ENCODE data around the gene SORCS2.

The SORCS2 gene

GRCh38 chr4:7511525-7511924, 319.2 kb downstream of the SORCS2 start:
- H3K9me3 ChIP-seq (ENCODE audit: low read length) = no peaks in the 10 kb centered on the region
- no peak overlapping the region for H2AFZ ChIP-seq (ENCODE audit: low read depth, low read length)
- no peak overlapping the region for H3K4me3 ChIP-seq (ENCODE audit: low read length)
- H3K36me3 ChIP-seq (ENCODE audit: insufficient read depth, low read length) = no peaks in the 10 kb centered on the region
- H3K27me3 ChIP-seq (ENCODE audit: insufficient read depth, low read length) = peaks cover 3% of the 10 kb centered on the region
- H3K4me1 ChIP-seq (ENCODE audit: insufficient read depth, low read length) = no peaks in the 10 kb centered on the region

GRCh38 chr4:7512428-7512827, 320.1 kb downstream of the SORCS2 start:
- Histone ChIP-seq H3K27me3 (ENCODE audit: insufficient read depth, low read length) (peaks cover 3% of the 10 kb centered on the region), H2AFZ (ENCODE audit: low read depth, low read length) (no peak overlapping the region), H3K36me3 (ENCODE audit: insufficient read depth, low read length) (no peaks in the 10 kb centered on the region), H3K9me3 (ENCODE audit: low read length) (no peaks in the 10 kb centered on the region), H3K4me1 (ENCODE audit: insufficient read depth, low read length) (no peaks in the 10 kb centered on the region), H3K4me3 (ENCODE audit: low read length) (no peak overlapping the region)

- Histone ChIP-seq H3K4me3 (ENCODE audit: low read length) (no peak overlapping the region), H3K27me3 (ENCODE audit: insufficient read depth, low read length) (peaks cover 3% of the 10 kb centered on the region), H3K4me1 (ENCODE audit: insufficient read depth, low read length) (no peaks in the 10 kb centered on the region), H3K36me3 (ENCODE audit: insufficient read depth, low read length) (no peaks in the 10 kb centered on the region), H3K9me3 (ENCODE audit: low read length) (no peaks in the 10 kb centered on the region), H2AFZ (ENCODE audit: low read depth, low read length) (no peak overlapping the region)
These were observed 320.6 kb downstream of the SORCS2 start for GRCh38 chr4:7512946-7513345.

GRCh38 chr4:7513671-7514070, 321.3 kb downstream of the SORCS2 start:
- H3K27me3 ChIP-seq (ENCODE audit: insufficient read depth, low read length) = peaks cover 3% of the 10 kb centered on the region
- no peak overlapping the region for H2AFZ ChIP-seq (ENCODE audit: low read depth, low read length)
- H3K4me3 ChIP-seq (ENCODE audit: low read length) = no peak overlapping the region
- H3K36me3 ChIP-seq (ENCODE audit: insufficient read depth, low read length) = no peaks in the 10 kb centered on the region
- no peaks in the 10 kb centered on the region for H3K9me3 ChIP-seq (ENCODE audit: low read length)
- no peaks in the 10 kb centered on the region for H3K4me1 ChIP-seq (ENCODE audit: insufficient read depth, low read length)

GRCh38 chr4:7514281-7514680, 321.9 kb downstream of the SORCS2 start:
- Histone ChIP-seq H3K9me3 (ENCODE audit: low read length) (no peaks in the 10 kb centered on the region), H3K36me3 (ENCODE audit: insufficient read depth, low read length) (no peaks in the 10 kb centered on the region), H3K27me3 (ENCODE audit: insufficient read depth, low read length) (peaks cover 3% of the 10 kb centered on the region), H3K4me1 (ENCODE audit: insufficient read depth, low read length) (no peaks in the 10 kb centered on the region), H3K4me3 (ENCODE audit: low read length) (no peak overlapping the region), H2AFZ (ENCODE audit: low read depth, low read length) (no peak overlapping the region)

GRCh38 chr4:7514789-7515188, 322.5 kb downstream of the SORCS2 start:
- Histone ChIP-seq H3K9me3 (ENCODE audit: low read length) (no peaks in the 10 kb centered on the region), H3K36me3 (ENCODE audit: insufficient read depth, low read length) (no peaks in the 10 kb centered on the region), H3K4me3 (ENCODE audit: low read length) (no peak overlapping the region), H3K27me3 (ENCODE audit: insufficient read depth, low read length) (peaks cover 3% of the 10 kb centered on the region), H2AFZ (ENCODE audit: low read depth, low read length) (no peak overlapping the region), H3K4me1 (ENCODE audit: insufficient read depth, low read length) (no peaks in the 10 kb centered on the region)

GRCh38 chr4:7515390-7515902, 323.1 kb downstream of the SORCS2 start:
- Histone ChIP-seq H3K9me3 (ENCODE audit: low read length) (no peaks in the 10 kb centered on the region), H3K4me3 (ENCODE audit: low read length) (no peak overlapping the region)

GRCh38 chr4:7516096-7516772, 323.9 kb downstream of the SORCS2 start:
- Histone ChIP-seq H3K36me3 (ENCODE audit: insufficient read depth, low read length) (no peaks in the 10 kb centered on the region), H3K27me3 (ENCODE audit: insufficient read depth, low read length) (peaks cover 3% of the 10 kb centered on the region), H2AFZ (ENCODE audit: low read depth, low read length) (no peak overlapping the region), H3K4me3 (ENCODE audit: low read length) (no peak overlapping the region), H3K9me3 (ENCODE audit: low read length) (no peaks in the 10 kb centered on the region), H3K4me1 (ENCODE audit: insufficient read depth, low read length) (no peaks in the 10 kb centered on the region)

More at GRCh38 chr4:7515390-7515902, 323.1 kb downstream of the SORCS2 start:
- H3K27me3 ChIP-seq (ENCODE audit: insufficient read depth, low read length) = peaks cover 3% of the 10 kb centered on the region
- no peak overlapping the region for H2AFZ ChIP-seq (ENCODE audit: low read depth, low read length)
- no peaks in the 10 kb centered on the region for H3K4me1 ChIP-seq (ENCODE audit: insufficient read depth, low read length)
- no peaks in the 10 kb centered on the region for H3K36me3 ChIP-seq (ENCODE audit: insufficient read depth, low read length)

GRCh38 chr4:7516773-7517144, 324.4 kb downstream of the SORCS2 start:
- no peaks in the 10 kb centered on the region for H3K4me1 ChIP-seq (ENCODE audit: insufficient read depth, low read length)
- H3K4me3 ChIP-seq (ENCODE audit: low read length) = no peak overlapping the region
- no peak overlapping the region for H2AFZ ChIP-seq (ENCODE audit: low read depth, low read length)
- peaks cover 4% of the 10 kb centered on the region for H3K27me3 ChIP-seq (ENCODE audit: insufficient read depth, low read length)
- no peaks in the 10 kb centered on the region for H3K36me3 ChIP-seq (ENCODE audit: insufficient read depth, low read length)
- H3K9me3 ChIP-seq (ENCODE audit: low read length) = no peaks in the 10 kb centered on the region

GRCh38 chr4:7518871-7519637, 326.7 kb downstream of the SORCS2 start:
- no peaks in the 10 kb centered on the region for H3K9me3 ChIP-seq (ENCODE audit: low read length)
- no peaks in the 10 kb centered on the region for H3K4me1 ChIP-seq (ENCODE audit: insufficient read depth, low read length)
- H3K4me3 ChIP-seq (ENCODE audit: low read length) = no peak overlapping the region
- no peaks in the 10 kb centered on the region for H3K36me3 ChIP-seq (ENCODE audit: insufficient read depth, low read length)
- H3K27me3 ChIP-seq (ENCODE audit: insufficient read depth, low read length) = peaks cover 9% of the 10 kb centered on the region
- H2AFZ ChIP-seq (ENCODE audit: low read depth, low read length) = no peak overlapping the region

- H2AFZ ChIP-seq (ENCODE audit: low read depth, low read length) = no peak overlapping the region
- no peak overlapping the region for H3K4me3 ChIP-seq (ENCODE audit: low read length)
- no peaks in the 10 kb centered on the region for H3K4me1 ChIP-seq (ENCODE audit: insufficient read depth, low read length)
- H3K9me3 ChIP-seq (ENCODE audit: low read length) = no peaks in the 10 kb centered on the region
- H3K27me3 ChIP-seq (ENCODE audit: insufficient read depth, low read length) = peaks cover 9% of the 10 kb centered on the region
- no peaks in the 10 kb centered on the region for H3K36me3 ChIP-seq (ENCODE audit: insufficient read depth, low read length)
These were observed 327.5 kb downstream of the SORCS2 start for GRCh38 chr4:7519638-7520376.

GRCh38 chr4:7521666-7522065, 329.3 kb downstream of the SORCS2 start:
- Histone ChIP-seq H3K36me3 (ENCODE audit: insufficient read depth, low read length) (no peaks in the 10 kb centered on the region), H3K4me1 (ENCODE audit: insufficient read depth, low read length) (no peaks in the 10 kb centered on the region), H3K9me3 (ENCODE audit: low read length) (no peaks in the 10 kb centered on the region), H2AFZ (ENCODE audit: low read depth, low read length) (no peak overlapping the region), H3K4me3 (ENCODE audit: low read length) (no peak overlapping the region), H3K27me3 (ENCODE audit: insufficient read depth, low read length) (peaks cover 6% of the 10 kb centered on the region)
